Measurements from ENCODE around the gene F5.
A peak's percentile ranks its signal among the peaks of the same experiment; 100 is the strongest.
"Not testable (repeated sequence)": the region's sequence is repeated elsewhere in the genome, so short reads cannot be mapped to it uniquely, and the experiment has no call there.

Gene F5

GRCh38 chr1:169538998-169539871 lies 47.0 kb downstream of the F5 start:
- no peak for DNase-seq

GRCh38 chr1:169534653-169535052 lies 51.6 kb downstream of the F5 start:
- no peak for DNase-seq

GRCh38 chr1:169533528-169534190 lies 52.6 kb downstream of the F5 start:
- DNase-seq: not testable (repeated sequence)

GRCh38 chr1:169530448-169530847 lies 55.8 kb downstream of the F5 start:
- DNase-seq: no peak

- DNase-seq: peak; percentile 69
Measured at GRCh38 chr1:169529068-169529642, 57.1 kb downstream of the F5 start.

- no peak for DNase-seq
Measured at GRCh38 chr1:169528215-169529067, 57.8 kb downstream of the F5 start.

- DNase-seq: peak; percentile 79
Measured at GRCh38 chr1:169527451-169528214, 58.6 kb downstream of the F5 start.

- no peak for DNase-seq
Measured at GRCh38 chr1:169527001-169527400, 59.3 kb downstream of the F5 start.

GRCh38 chr1:169526120-169526832 lies 60.0 kb downstream of the F5 start:
- DNase-seq: no peak

- no peak for DNase-seq
Measured at GRCh38 chr1:169525391-169525790, 60.9 kb downstream of the F5 start.

- DNase-seq: no peak
Measured at GRCh38 chr1:169523904-169524303, 62.4 kb downstream of the F5 start.

GRCh38 chr1:169521226-169521625 lies 65.1 kb downstream of the F5 start:
- DNase-seq: no peak

GRCh38 chr1:169517558-169518186 lies 68.6 kb downstream of the F5 start:
- DNase-seq: no peak

GRCh38 chr1:169515641-169516040 lies 70.6 kb downstream of the F5 start:
- no peak for DNase-seq

GRCh38 chr1:169514566-169515270 lies 71.6 kb downstream of the F5 start:
- DNase-seq: no peak

GRCh38 chr1:169513208-169513607 lies 73.1 kb downstream of the F5 start:
- DNase-seq: no peak

- DNase-seq: no peak
Measured at GRCh38 chr1:169511316-169512005, 74.8 kb downstream of the F5 start.

GRCh38 chr1:169510060-169510459 lies 76.2 kb downstream of the F5 start:
- DNase-seq: no peak

GRCh38 chr1:169509354-169509753 lies 76.9 kb downstream of the F5 start:
- DNase-seq: peak; percentile 62
